HG03103 (cell line): ENCODE measurements around the gene SUPT5H.

Experiments
- ATAC-seq: cut with Tn5 transposase; IDR thresholded peaks from one replicate; pipeline ENCODE4 v1.9.1; 2021; ENCODE audit warnings: low read depth; ENCODE audit not compliant: unreplicated experiment

SUPT5H gene

DNA sequence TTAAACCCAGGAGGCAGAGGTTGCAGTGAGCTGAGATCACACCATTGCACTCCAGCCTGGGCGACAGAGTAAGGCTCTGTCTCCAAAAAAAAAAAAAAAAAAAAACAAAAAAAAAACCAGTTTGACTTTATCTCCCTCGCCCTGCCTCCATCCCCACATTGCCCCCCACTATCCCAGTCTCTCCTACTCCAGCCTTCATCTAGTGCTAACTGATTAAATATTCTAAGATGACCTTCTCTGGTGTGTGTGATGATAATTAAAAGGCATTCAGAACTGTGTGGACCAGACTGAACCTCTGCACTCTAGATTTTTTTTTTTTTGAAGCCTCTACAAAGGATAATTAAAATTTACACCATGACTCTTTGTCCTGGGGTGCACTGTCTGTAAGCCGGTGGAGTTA is 47.4 kb downstream of the SUPT5H start:
- no peak for ATAC-seq

DNA sequence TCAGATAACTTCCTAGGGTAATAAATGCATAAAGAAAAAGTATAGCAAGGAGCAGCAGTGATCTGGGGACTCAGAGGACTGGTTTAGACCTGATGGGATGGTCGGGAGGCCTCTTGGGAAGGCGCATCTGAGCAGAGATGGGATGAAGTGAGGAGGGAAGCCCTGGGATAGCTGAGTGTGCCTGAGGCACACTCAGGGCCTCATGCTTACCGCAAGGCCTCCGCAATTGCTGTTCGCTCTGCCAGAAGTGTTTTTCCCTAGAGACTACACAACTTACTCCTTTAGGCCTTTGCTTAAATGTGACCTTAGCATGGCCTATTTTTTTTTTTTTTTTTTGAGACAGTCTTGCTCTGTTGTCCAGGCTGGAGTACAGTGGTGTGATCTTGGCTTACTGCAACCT is 49.3 kb downstream of the SUPT5H start:
- no peak for ATAC-seq

DNA sequence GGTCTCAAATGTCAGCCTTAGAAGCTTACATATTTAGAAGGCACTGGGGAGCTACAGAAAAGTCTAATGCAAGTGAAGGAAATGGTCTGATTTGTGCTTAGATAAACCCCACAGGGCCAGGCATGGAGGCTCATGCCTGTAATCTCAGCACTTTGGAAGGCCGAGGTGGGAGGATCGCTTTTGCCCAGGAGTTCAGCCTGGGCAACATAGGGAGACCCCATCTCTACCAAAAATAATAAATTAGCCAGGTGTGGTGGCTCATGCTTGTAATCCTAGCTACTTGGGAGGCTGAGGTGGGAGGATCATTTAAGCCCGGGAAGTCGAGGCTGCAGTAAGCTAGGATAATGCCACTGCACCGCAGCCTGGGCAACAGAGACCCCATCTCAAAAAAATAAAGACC is 50.7 kb downstream of the SUPT5H start:
- ATAC-seq = no peak

DNA sequence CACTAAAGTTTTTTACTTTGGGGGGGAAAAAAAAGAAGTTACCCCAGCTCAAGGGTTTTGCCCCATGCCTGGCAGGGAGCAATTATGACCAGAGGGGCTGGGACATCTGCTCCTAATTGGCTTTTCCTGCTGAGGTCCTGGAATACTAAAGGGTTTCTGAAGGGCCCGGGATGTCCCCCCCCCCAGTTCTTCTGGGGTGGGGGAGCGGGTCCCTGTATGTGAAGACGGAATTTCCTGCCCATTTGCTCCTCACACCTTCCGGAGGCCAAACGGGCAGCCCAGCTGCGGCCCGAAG is 52.3 kb downstream of the SUPT5H start:
- ATAC-seq = no peak

DNA sequence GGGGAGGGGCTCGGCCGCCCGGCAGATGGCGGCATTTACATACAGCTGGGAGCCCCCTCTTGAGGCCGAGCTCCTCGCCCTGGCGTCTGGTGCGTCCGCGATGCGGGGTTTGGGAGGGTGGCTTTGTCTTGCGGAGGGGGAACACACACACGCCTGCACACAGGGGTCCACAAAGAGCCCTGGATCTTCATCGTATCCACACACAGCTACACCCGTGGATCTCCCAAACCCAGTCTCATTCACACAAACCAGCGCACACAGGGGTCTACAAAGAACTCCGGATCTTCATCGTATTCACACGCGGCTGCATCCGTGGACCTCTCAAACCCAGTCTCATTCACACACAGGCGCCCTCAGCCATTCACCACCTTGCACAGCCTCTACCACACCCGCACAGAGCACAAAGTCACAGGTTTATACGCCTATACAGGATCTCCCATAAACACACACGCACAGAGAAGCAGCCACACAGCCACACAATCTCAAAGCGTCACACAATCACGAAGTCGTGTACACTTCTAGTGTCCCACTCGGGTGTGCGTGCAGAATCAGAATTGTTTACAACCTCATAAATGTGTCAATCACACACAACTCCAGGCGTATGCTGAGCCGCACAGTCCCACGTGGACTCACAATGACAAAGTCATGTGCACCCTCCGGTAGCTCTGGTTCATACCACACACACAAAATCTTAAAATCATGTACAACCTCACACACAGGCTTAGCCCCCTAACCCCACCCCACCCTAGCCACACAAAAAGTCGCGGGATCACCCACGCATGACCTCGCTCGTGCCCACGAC is 52.8 kb downstream of the SUPT5H start:
- ATAC-seq = no peak

DNA sequence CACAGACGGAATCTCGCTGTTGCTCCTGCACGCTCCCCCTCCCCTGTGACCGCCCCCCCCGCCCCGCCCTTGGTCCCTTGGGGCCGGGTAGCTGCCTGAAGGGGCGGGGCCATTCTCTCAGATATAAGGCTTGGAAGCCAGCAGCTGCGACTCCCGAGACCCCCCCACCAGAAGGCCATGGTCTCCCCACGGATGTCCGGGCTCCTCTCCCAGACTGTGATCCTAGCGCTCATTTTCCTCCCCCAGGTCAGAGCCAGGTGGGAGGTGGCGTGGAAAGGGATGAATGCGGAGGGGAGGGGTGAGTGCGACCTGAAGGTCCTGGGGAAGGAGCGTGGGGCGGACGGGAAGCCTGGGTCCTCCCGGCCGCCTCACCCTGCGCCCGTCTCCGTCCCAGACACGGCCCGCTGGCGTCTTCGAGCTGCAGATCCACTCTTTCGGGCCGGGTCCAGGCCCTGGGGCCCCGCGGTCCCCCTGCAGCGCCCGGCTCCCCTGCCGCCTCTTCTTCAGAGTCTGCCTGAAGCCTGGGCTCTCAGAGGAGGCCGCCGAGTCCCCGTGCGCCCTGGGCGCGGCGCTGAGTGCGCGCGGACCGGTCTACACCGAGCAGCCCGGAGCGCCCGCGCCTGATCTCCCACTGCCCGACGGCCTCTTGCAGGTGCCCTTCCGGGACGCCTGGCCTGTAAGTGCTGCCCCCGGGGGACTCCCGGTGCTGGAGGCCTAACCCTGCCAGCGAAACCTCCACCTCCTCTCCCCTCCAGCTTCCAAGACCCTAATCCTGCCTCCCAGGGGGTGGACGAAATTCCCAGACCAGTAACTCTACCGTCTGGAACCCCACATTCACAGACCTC is 53.6 kb downstream of the SUPT5H start, which contains the start of gene DLL3:
Gene DLL3, plus strand, starts transcription at position 150 of the 845 bp plus-strand sequence. Its CDS starts 28 bp downstream, at position 178.
- no peak for ATAC-seq

DNA sequence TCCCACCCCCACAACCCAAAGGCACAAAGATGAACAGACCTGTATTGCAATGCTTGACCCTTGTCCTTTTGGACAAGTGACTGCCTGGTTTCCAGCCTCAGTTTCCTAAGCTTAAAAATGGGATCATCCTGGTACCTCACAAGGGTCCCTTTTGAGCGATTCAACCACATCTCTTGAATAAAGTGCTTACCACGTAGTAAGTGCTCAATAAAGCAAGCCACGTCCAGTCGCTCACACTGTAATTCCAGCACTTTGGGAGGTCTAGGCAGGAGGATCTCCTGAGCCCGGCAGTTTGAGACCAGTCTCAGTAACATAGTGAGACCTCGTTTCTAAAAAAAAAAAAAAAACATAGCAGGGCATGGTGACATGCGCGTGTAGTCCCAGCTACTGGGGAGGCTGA is 54.5 kb downstream of the SUPT5H start:
- ATAC-seq = no peak

DNA sequence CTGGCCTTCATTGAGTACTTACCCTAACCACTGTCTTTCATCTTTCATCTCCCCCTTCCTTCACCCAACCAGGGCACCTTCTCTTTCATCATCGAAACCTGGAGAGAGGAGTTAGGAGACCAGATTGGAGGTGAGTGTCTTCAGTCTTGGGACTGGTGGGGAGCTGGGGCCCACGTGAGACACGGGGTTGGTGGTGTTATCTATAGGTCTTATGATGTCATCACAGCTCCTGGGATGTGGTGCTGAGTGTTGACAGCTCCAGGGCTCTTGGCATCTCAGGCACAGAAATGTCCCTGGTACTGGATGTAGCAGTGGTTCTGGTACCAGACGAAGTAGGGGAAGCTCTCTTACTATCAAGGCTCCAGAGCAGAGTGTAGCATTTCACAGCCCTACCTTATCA is 55.2 kb downstream of the SUPT5H start:
- no peak for ATAC-seq

DNA sequence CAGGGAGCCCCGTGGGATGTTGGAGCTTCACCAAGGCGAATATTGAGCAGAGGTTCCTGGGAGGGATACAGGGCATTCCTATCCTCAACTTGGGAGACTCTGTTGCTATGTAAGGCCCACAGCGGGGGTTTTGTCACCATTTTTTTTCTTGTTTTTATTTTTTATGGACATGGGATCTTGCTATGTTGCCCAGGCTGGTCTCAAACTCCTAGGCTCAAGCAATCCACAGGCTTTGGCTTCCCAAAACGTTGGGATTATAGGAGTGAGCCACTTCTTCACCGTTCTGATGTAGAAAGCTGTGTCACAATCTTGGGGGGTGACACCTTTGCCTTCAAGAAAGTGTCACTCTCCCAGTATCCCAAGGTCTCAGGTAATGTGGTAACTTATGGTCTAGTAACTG is 56.0 kb downstream of the SUPT5H start:
- no peak for ATAC-seq

DNA sequence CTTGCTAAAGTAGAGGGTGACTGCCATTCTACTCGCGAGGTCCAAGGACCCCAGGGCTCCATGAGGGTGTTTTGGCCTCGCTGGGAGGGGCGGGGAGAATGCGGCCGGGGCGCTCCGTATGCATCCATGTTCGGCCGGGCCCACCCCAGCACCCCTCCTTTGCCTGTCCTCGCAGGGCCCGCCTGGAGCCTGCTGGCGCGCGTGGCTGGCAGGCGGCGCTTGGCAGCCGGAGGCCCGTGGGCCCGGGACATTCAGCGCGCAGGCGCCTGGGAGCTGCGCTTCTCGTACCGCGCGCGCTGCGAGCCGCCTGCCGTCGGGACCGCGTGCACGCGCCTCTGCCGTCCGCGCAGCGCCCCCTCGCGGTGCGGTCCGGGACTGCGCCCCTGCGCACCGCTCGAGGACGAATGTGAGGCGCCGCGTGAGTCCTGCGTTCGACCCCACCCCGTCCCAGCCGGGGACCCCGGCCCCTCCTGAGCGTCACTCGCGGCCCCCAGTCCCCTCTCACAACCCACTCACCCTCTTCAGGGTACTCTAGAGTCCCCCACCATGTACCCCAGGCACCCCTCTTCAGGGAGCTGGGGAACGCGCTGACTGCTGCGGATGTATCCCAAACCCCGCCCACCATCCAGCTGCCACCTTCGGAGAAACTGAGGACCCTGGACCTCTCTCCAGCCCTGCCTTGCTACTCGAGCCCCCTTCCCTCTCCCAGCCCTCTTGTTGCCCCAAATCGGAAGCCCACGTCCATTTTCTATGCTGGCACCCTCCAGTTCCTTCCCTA is 57.4 kb downstream of the SUPT5H start:
- no peak for ATAC-seq

DNA sequence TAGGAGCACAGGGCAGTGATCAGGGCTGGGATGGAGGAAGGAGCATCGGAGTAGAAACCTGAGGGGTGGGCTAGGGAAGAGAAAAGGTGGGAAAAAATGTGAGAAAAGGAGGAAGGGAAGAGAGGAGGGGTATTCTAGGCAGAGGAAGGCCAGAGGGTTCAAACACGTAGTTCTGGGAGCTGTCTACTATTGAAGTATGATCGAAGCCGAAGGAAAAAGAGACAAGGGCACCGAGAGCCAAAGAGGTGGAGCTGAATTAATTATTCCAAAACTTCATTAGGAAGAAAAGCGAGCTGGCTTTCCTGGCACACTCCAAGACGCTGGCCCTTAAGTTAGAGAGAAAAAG is 61.2 kb downstream of the SUPT5H start:
- no peak for ATAC-seq

DNA sequence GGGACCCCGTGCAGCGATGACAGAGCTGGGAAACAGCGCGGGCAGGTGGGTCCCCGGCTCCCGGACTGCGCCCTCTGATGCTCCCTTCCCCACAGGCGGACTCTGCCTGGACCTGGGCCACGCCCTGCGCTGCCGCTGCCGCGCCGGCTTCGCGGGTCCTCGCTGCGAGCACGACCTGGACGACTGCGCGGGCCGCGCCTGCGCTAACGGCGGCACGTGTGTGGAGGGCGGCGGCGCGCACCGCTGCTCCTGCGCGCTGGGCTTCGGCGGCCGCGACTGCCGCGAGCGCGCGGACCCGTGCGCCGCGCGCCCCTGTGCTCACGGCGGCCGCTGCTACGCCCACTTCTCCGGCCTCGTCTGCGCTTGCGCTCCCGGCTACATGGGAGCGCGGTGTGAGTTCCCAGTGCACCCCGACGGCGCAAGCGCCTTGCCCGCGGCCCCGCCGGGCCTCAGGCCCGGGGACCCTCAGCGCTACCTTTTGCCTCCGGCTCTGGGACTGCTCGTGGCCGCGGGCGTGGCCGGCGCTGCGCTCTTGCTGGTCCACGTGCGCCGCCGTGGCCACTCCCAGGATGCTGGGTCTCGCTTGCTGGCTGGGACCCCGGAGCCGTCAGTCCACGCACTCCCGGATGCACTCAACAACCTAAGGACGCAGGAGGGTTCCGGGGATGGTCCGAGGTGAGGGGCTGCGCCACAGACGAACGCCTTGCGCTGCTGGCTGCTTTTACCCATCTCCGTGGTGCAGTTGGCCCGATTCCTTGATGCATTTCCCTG is 61.7 kb downstream of the SUPT5H start:
- ATAC-seq = no peak

DNA sequence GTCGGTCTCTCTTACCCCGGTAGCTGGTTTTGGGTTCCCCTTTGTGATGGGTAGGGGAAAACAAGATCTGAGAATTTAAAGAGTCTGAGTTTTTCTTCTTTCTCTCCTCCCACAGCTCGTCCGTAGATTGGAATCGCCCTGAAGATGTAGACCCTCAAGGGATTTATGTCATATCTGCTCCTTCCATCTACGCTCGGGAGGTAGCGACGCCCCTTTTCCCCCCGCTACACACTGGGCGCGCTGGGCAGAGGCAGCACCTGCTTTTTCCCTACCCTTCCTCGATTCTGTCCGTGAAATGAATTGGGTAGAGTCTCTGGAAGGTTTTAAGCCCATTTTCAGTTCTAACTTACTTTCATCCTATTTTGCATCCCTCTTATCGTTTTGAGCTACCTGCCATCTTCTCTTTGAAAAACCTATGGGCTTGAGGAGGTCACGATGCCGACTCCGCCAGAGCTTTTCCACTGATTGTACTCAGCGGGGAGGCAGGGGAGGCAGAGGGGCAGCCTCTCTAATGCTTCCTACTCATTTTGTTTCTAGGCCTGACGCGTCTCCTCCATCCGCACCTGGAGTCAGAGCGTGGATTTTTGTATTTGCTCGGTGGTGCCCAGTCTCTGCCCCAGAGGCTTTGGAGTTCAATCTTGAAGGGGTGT is 62.5 kb downstream of the SUPT5H start:
- ATAC-seq = no peak

DNA sequence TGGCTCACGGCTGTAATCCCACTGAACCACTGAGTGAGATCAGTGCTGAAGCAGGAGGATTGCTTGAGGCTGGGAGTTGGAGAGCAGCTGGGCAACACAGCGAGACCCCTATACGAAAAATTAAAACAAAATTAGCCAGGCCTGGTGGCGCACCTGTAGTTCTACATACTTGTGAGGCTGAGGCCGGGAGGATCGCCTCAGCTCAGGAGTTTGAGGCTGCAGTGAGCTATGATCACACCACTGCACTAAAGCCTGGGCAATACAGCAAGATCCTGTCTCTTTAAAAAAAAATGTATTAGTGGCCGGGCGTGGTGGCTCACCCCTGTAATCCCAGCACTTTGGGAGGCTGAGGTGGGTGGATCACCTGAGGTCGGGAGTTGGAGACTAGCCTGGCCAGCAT is 63.2 kb downstream of the SUPT5H start:
- ATAC-seq = no peak

DNA sequence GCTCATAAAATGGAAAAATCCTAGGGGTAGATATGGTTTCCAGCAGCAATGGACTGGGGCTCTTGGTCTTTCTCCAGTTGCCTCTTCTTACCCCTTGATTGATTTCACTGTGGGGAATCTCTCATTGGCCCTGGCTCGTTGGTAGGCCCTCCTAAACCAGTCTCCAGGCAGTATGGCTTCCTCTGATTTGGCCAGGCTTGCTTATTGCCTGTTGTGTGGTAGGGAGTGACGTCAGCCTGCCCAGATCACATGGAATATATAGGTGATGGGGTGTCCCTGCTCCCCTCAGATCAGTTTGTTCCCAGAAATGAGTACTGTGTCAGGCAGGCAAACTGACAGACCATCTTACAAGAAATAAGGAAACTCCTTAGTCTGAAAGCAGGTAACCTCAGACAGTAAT is 63.9 kb downstream of the SUPT5H start:
- ATAC-seq = no peak

DNA sequence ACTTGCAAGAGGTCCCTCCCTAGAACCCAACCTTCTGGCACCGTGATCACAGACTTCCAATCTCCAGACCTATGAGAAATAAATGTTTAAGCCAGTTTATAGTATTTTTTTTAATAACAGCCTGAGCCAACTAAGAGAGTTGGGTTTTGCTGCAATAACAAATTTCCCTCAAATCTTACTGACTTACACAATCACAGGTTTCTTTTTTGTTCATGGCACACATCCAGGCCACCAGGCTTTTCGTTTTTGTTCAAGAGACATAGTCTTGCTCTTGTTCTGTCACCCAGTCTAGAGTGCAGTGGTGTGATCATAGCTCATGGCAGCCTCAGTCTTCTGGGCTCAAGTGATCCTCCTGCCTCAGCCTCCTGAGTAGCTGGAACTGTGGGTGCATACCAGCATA is 67.6 kb downstream of the SUPT5H start:
- no peak for ATAC-seq

DNA sequence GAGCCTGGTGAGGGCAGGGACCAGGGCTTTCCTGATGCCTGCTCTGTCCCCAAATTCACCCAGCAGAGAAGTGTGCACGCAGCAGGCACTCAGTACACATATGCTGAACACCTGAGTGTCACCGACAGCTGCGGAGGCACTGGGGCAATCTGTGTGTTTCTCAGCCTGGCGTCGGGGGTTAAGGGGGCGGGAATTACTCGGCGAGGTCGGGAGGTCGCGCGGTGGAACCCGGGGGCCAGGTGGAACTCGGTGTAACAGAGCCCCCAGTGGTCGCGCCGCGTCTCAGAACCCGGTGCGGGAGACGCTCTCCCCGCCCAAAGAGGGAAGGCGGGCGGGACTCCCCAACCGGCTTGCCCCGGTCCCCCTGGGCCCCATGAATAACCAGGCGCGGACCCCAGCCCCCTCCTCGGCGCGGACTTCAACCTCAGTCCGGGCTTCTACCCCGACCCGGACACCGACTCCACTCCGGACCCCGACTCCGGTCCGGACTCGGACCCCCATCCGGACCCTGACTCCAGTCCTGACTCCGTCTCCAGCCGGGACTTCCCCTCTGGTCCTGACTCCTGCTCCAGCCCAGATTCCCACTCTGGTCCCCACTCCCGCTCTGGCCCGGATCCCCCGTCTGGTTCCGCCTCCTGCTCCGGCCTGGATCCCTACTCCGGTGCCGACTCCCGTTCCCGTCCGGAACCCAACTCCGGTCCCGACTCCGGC is 69.6 kb downstream of the SUPT5H start, which contains the start of gene SELENOV:
Gene SELENOV, plus strand, starts transcription at position 300 of the 711 bp plus-strand sequence. Its CDS starts 74 bp downstream, at position 374.
- ATAC-seq = no peak

DNA sequence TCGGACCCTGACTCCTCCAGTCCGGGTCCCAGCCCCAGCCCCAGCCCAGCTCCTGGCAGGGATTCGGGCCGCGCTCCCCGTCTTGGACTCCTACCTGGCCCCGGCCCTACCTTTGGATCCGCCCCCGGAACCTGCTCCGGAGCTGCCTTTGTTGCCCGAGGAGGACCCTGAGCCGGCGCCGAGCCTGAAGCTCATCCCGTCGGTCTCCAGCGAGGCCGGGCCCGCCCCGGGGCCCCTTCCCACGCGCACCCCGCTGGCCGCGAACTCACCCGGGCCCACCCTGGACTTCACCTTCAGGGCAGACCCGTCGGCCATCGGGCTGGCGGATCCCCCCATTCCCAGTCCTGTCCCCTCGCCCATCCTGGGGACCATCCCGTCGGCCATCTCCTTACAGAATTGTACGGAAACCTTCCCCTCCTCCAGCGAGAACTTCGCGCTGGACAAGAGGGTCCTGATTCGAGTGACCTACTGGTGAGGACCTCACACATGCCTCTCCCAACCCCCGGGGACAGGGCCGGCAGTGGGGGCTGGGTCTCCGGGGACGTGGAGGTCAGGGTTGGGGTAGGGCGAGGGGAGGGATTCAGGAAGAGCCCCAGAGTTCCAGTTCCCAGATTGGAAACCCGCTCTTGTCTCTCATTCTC is 70.3 kb downstream of the SUPT5H start:
- no peak for ATAC-seq

DNA sequence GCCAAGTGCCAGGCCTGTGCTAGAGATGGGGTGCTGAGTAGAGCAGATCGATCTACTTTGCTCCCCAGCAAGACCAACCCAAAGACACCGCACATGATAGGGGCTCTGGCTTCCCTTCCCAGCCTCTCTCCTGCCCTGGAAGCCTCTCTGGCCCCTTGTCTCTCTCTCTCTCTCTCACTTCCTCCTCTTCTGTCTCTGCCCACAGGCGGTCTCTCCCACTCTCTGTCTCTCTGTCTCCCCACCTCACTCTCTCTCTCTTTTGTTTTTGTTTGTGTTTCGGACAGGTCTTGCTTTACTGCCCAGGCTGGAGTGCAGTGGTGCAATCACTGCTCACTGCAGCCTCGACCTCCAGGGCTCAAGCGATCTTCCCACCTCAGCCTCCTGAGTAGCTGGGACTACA is 70.9 kb downstream of the SUPT5H start:
- ATAC-seq = no peak
